Transverse colon (tissue), 4 donors: Measurements from ENCODE around the gene TAL1.

Source experiments
- CTCF ChIP-seq, 5 experiments: fragments of 200-600 bp in 3 of 5; fragments of 450-650 bp in 2 of 5; sonication (generic) in 3 of 5; IDR thresholded peaks; 1 replicate in 2 of 5; 2 replicates in 3 of 5; pipeline ENCODE4 v1.5.1; 2016 to 2017; ENCODE audit warnings: antibody characterized with exemption in 5 of 5, inconsistent platforms in 3 of 5, mild to moderate bottlenecking in 2 of 5, moderate library complexity in 1 of 5
- POLR2A ChIP-seq: fragments of 450-650 bp; IDR thresholded peaks from one replicate; pipeline ENCODE4 v1.6.1; 2016; ENCODE audit warnings: antibody characterized with exemption, mild to moderate bottlenecking, moderate library complexity
- POLR2AphosphoS5 ChIP-seq, 3 donors: sonication (generic); formaldehyde crosslinking; IDR thresholded peaks; one replicate each; pipeline ENCODE4 v1.6.1; 2016; ENCODE audit warnings: antibody characterized with exemption in 3 of 3

GRCh38 chr1:47219590-47220220 lies 12.3 kb downstream of the TAL1 start:
- no peak for TF ChIP-seq CTCF (IDR thresholded peaks at IDR 0.05)
- no peak for TF ChIP-seq POLR2A
- TF ChIP-seq POLR2AphosphoS5 (IDR thresholded peaks at IDR 0.05) = no peak
